CD4-positive, alpha-beta T cell treated with Interleukin-10 for 1 hour (primary cell): ENCODE data around the gene LPCAT2.

ENCODE experiments used
- DNase-seq: peaks from one replicate; pipeline ENCODE4 v3.0.0-alpha.2; 2020

Gene LPCAT2

GRCh38 chr16:55482056-55482455 lies 26.8 kb upstream of the LPCAT2 start:
- DNase-seq = no peak

GRCh38 chr16:55487048-55487803 lies 21.6 kb upstream of the LPCAT2 start:
- DNase-seq = no peak

- no peak for DNase-seq
Measured at GRCh38 chr16:55488306-55488705, 20.6 kb upstream of the LPCAT2 start.

- no peak for DNase-seq
Measured at GRCh38 chr16:55489119-55489955, 19.5 kb upstream of the LPCAT2 start.

- DNase-seq = no peak
Measured at GRCh38 chr16:55489956-55490265, 19.0 kb upstream of the LPCAT2 start.

- no peak for DNase-seq
Measured at GRCh38 chr16:55490301-55490700, 18.6 kb upstream of the LPCAT2 start.

GRCh38 chr16:55491691-55492090 lies 17.2 kb upstream of the LPCAT2 start:
- DNase-seq = no peak

- no peak for DNase-seq
Measured at GRCh38 chr16:55492756-55493380, 16.0 kb upstream of the LPCAT2 start.

GRCh38 chr16:55494994-55495421 lies 13.9 kb upstream of the LPCAT2 start:
- no peak for DNase-seq

- no peak for DNase-seq
Measured at GRCh38 chr16:55495616-55496289, 13.1 kb upstream of the LPCAT2 start.

GRCh38 chr16:55496509-55497145 lies 12.2 kb upstream of the LPCAT2 start:
- no peak for DNase-seq

GRCh38 chr16:55497558-55497957 lies 11.3 kb upstream of the LPCAT2 start:
- DNase-seq = no peak

GRCh38 chr16:55498101-55498500 lies 10.8 kb upstream of the LPCAT2 start:
- DNase-seq = no peak

GRCh38 chr16:55499281-55499680 lies 9.6 kb upstream of the LPCAT2 start:
- no peak for DNase-seq

GRCh38 chr16:55499951-55500529 lies 8.8 kb upstream of the LPCAT2 start:
- DNase-seq = no peak

GRCh38 chr16:55500530-55501011 lies 8.3 kb upstream of the LPCAT2 start:
- DNase-seq = no peak

- no peak for DNase-seq
Measured at GRCh38 chr16:55501549-55502322, 7.1 kb upstream of the LPCAT2 start.

GRCh38 chr16:55502801-55503366 lies 6.0 kb upstream of the LPCAT2 start:
- DNase-seq = no peak

GRCh38 chr16:55503726-55504550 lies 4.9 kb upstream of the LPCAT2 start:
- no peak for DNase-seq
